ENCODE measurements around the gene TRDN. TPM values are rescaled to one million over a fixed set of nuclear protein-coding genes. Genes with fewer than 3 reads are reported as not detected.

Gene TRDN
- total RNA-seq, 1 experiment from 2014 or later: not detected

GRCh38 chr6:123182998-123183397 lies 453.8 kb downstream of the TRDN start:
- DNase-seq (ENCODE audit: low spot score): no peak

- no peak for DNase-seq (ENCODE audit: low spot score)
Measured at GRCh38 chr6:123176706-123177105, 460.0 kb downstream of the TRDN start.

- no peak for DNase-seq (ENCODE audit: low spot score)
Measured at GRCh38 chr6:123171341-123172115, 465.2 kb downstream of the TRDN start.

DNA sequence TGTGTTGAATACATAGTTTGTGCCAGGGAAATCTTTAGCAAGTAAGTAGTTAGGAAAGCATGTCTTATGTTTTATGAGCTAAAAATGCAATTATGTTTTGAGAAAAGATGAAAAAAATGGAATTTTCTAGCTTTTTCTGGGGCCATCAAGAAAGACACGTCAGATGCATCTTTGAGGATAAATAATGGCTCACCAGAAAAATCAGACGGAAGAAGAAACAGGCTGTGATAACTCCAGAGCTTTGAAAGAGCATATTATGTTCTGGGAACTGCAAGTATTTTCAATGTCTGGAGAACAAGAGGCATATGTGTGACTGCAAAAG lies 467.0 kb downstream of the TRDN start:
- no peak for DNase-seq (ENCODE audit: low spot score)

DNA sequence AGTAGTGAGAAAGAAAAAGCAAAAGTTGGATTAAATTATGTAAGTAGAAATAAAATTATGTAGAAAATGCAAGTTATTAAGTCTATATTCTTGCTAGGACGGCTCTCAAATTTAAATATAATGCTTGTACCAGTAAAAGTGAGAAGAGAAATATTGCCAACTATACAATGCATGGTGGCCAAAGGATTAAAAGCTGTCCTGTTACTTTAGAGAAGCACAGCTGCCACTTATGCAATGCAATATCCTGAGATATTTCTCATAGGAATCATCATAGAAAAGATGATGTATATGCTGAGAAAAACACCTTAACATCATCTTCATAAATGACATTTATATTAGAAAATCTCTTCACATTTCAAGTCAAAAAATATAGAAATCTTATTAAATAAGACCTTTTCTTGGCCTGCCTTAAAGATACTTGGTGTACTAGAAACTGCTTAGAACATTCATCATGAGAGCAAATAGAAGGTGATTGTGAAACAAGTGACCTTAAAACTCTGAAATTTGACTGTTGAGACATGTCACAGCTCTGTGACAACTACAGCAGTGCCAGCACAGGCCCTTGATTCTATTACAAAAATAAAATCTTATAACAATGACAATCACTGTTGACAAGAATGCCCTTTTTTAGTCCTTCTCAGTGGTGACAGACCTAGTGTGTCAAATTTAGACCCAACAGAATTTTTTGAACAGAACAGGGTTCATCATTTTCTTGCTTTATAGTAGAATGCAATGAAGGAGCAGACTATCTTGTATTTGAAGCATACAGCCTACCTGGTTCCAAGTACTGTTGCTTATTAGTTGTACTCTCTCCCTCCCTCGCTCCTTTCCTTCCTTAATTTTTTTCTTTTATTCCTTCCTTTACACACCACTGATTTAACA lies 467.6 kb downstream of the TRDN start:
- no peak for DNase-seq (ENCODE audit: low spot score)

GRCh38 chr6:123168466-123168865 lies 468.3 kb downstream of the TRDN start:
- DNase-seq (ENCODE audit: low spot score): no peak

Other genes with a start within 250 kb of the TRDN start
- gene NKAIN2, start 166.9 kb upstream of the TRDN start, total RNA-seq (2014; rRNA removed; shearing (Covaris generic)): 0.03 and 0.13 TPM in 2 replicates